Activated CD4-positive, alpha-beta memory T cell treated with anti-CD3 and anti-CD28 coated beads for 36 hours (primary cell): ENCODE data around the gene JUNB. TPM values are rescaled to one million over a fixed set of nuclear protein-coding genes. Genes with fewer than 3 reads are reported as not detected.
A peak's percentile ranks its signal among the peaks of the same experiment; 100 is the strongest.

ENCODE experiments used
- CTCF ChIA-PET: fragments of 350-600 bp; sonication (Branson Sonifier 250); formaldehyde crosslinking; loops from one replicate; lab custom pipeline; 2021; ENCODE audit warnings: antibody characterized with exemption, inconsistent platforms; lab: Charles Lee
- POLR2A ChIA-PET: fragments of 350-600 bp; sonication (Branson Sonifier 250); formaldehyde crosslinking; loops from one replicate; lab custom pipeline; 2021; ENCODE audit warnings: antibody characterized with exemption; lab: Charles Lee
- DNase-seq: peaks from one replicate; pipeline ENCODE4 v3.0.0-alpha.2; 2020
- H3K27ac Mint-ChIP-seq: one replicate; pipeline ENCODE4 v1.8.0; 2021; ENCODE audit warnings: mixed read lengths
- H3K27me3 Mint-ChIP-seq: one replicate; pipeline ENCODE4 v1.8.0; 2021; ENCODE audit warnings: mixed read lengths
- H3K36me3 Mint-ChIP-seq: one replicate; pipeline ENCODE4 v1.8.0; 2021; ENCODE audit warnings: mixed read lengths
- H3K4me1 Mint-ChIP-seq: one replicate; pipeline ENCODE4 v1.8.0; 2021; ENCODE audit warnings: low read depth, mixed read lengths
- H3K4me3 Mint-ChIP-seq: one replicate; pipeline ENCODE4 v1.8.0; 2021; ENCODE audit warnings: mild to moderate bottlenecking, mixed read lengths
- H3K9me3 Mint-ChIP-seq: one replicate; pipeline ENCODE4 v1.8.0; 2021; ENCODE audit warnings: mixed read lengths
- intact Hi-C: fragments of 100-400 bp; cut with micrococcal nuclease; formaldehyde crosslinking; loops from one replicate; pipeline ENCODE4 v1.15.1; 2023
- total RNA-seq, 2 experiments: library from RNA; stranded (reverse); gene quantifications; one replicate each; pipeline ENCODE4 v1.2.3, GENCODE V29; 2021

The JUNB gene
- total RNA-seq, 2 experiments from 2014 or later, result 409 to 411 TPM

DNA sequence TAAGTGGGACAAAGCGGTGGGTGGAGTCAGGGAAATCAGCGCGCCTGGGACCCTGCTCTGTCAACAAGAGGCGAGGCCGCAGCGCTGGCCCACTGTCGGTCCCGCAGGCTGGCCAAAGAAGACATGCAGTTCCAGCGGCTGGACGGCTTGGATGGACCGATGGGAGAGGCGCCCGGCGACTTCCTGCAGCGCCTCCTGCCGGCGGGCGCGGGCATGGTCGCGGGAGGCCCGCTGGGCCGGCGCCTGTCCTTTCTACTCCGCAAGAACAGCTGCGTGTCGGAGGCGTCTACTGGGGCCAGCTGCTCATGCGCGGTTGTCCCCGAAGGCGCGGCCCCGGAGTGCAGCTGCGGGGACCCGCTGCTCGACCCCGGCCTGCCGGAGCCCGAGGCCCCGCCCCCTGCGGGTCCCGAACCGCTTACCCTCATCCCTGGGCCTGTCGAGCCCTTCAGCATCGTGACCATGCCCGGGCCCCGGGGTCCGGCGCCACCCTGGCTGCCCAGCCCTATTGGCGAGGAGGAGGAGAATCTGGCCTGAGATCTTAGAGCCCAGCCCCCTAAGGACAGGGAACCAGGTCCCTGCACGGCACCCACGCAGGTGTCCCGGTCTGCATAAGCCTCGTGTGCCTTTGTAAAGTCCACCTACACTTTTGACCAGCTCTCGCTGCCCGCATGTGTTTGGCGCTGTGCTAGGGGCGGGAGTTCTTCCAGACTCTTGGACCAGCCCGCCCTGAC is 33.6 kb upstream of the JUNB start:
- H3K27ac Mint-ChIP-seq, result no peak overlapping the region
- H3K4me1 Mint-ChIP-seq, result peaks cover 4% of the 10 kb centered on the region
- peak overlapping the region; percentile 48 for H3K4me3 Mint-ChIP-seq
- ChIA-PET CTCF (interaction anchor here (0.5 to 15.7 kb wide), 36 partner anchors 11 to 208 kb away, joined by 3 to 636 read pairs (median 5); partner anchors contain the start of genes DHPS, FBXW9, GCDH and GET3), POLR2A (interaction anchor here (1.3 to 1.4 kb wide), 2 partner anchors 24 to 39 kb away, joined by 3 to 5 read pairs; no protein-coding TSS in a partner anchor)
- peak; percentile 78 for DNase-seq
- H3K36me3 Mint-ChIP-seq, result no peaks in the 10 kb centered on the region
- peaks cover 11% of the 10 kb centered on the region for H3K27me3 Mint-ChIP-seq
- no peaks in the 10 kb centered on the region for H3K9me3 Mint-ChIP-seq
- intact Hi-C loops, result loop anchor here (1.0 kb wide), 2 partner anchors 40 to 81 kb away; no protein-coding TSS in a partner anchor

DNA sequence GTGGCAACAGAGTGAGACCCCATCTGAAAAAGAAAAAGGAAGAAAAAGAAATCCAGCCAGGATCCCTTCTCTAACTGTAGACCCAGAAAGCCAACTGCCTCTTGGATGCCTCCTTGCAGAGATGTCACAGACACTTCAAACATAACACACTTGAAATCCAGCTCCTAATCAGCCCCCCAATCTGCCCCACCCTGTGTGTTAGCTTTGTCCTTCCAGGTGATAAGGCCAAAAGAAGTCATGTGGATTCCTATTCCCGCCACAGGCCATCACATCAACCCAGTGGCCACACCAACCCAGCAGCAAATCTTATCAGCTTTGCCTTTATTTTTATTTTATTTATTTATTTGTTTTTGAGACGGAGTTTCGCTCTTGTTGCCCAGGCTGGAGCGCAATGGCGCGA is 31.6 kb upstream of the JUNB start:
- intact Hi-C loops, result loop anchor here (1.0 kb wide), 1 partner anchor 37 kb away; no protein-coding TSS in a partner anchor
- peaks cover 10% of the 10 kb centered on the region for H3K27me3 Mint-ChIP-seq
- peaks cover 2% of the 10 kb centered on the region for H3K36me3 Mint-ChIP-seq
- H3K9me3 Mint-ChIP-seq, result no peaks in the 10 kb centered on the region
- DNase-seq, result no peak
- no peak overlapping the region for H3K27ac Mint-ChIP-seq
- POLR2A ChIA-PET, result interaction anchor here (1.7 kb wide), 1 partner anchor 36 kb away, joined by 8 read pairs; no protein-coding TSS in a partner anchor
- no peak overlapping the region for H3K4me3 Mint-ChIP-seq
- CTCF ChIA-PET, result interaction anchor here (0.7 to 15.7 kb wide), 28 partner anchors 8 to 206 kb away, joined by 3 to 636 read pairs (median 6); partner anchors contain the start of genes BEST2, FARSA, FBXW9 and GET3
- H3K4me1 Mint-ChIP-seq, result peaks cover 4% of the 10 kb centered on the region

DNA sequence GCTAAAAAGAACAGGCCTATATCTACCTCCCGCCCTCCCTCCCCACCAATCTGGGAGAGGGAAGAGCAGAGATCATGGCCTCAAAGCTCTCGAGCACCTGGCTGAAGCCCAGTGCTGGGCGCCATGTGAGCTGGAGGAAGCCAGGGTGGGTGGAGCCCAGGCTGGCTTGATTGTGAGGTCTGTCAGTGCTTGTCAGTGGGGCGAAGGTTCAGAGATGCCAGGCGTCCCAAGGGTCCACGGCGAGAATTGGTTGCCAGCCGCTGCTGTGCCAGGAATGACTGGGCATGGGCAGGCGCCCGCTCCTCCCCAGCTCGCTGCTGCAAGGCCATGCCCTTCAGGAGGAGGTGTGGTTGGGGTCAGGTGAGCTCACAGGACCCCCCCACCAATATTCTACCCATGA is 28.2 kb upstream of the JUNB start:
- no peak for DNase-seq
- POLR2A ChIA-PET, result no interaction called here
- Mint-ChIP-seq H3K4me3 (no peak overlapping the region), H3K4me1 (peaks cover 5% of the 10 kb centered on the region), H3K36me3 (peaks cover 2% of the 10 kb centered on the region), H3K27ac (no peak overlapping the region), H3K9me3 (no peaks in the 10 kb centered on the region), H3K27me3 (peaks cover under 1% of the 10 kb centered on the region)
- CTCF ChIA-PET, result interaction anchor here (0.5 to 15.7 kb wide), 9 partner anchors 11 to 86 kb away, joined by 3 to 636 read pairs (median 5); partner anchors contain the start of genes JUNB, PRDX2, RNASEH2A and RTBDN
- intact Hi-C loops, result no loop called here

DNA sequence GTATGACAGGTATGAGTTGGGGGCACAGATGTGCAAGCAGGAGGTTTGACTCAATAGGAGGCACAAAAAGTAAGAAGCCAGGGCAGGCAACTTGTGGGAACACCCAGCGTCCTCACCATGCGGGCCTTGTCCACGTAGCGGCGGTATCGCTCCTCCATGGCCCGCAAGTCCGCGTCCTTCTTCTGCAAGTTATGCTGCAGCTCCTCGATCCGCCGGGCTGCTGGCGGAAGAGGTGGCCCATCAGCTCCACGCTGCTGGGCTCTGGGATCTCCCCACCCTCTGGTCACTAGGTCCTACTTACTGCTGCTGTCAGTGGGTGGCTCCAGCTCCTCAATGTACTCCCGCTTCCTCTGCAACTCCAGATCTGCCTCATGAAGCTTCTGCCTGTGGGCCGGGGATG is 26.6 kb upstream of the JUNB start:
- DNase-seq, result no peak
- Mint-ChIP-seq H3K27me3 (no peaks in the 10 kb centered on the region), H3K9me3 (no peaks in the 10 kb centered on the region), H3K27ac (no peak overlapping the region), H3K4me1 (peaks cover 9% of the 10 kb centered on the region), H3K36me3 (peaks cover 2% of the 10 kb centered on the region), H3K4me3 (no peak overlapping the region)
- intact Hi-C loops, result no loop called here
- CTCF ChIA-PET, result interaction anchor here (0.6 to 15.7 kb wide), 15 partner anchors 9 to 340 kb away, joined by 3 to 636 read pairs (median 5); partner anchors contain the start of genes GET3, JUNB, PRDX2 and RNASEH2A
- POLR2A ChIA-PET, result interaction anchor here (3.1 kb wide), 1 partner anchor 28 kb away, joined by 21 read pairs; the partner anchor contains the start of gene JUNB

DNA sequence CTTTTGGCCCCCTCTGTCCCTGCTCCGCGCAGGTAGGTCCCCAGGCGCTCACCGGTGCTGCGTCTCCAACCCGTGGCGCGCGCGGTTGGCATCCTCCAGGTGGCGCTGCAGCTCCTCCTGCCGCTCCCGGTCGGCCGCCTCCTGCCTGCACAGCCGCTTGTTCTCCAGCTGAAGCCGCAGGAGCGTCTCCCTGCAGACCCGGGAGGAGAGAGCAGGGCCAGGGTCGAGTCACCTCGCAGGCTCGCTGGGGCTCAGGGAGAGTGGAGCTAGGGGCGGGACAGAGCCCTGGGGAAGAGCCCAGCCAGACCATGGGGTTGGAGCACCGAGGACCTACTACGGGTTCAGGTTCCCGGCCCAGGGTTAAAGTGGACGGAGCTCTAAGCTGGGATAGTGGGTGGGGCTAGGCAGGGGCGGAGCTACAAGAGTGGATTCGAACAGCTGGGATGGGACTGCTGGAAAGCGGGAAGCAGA is 25.2 kb upstream of the JUNB start:
- Mint-ChIP-seq H3K27ac (no peak overlapping the region), H3K4me1 (peaks cover 12% of the 10 kb centered on the region), H3K36me3 (peaks cover 2% of the 10 kb centered on the region), H3K27me3 (no peaks in the 10 kb centered on the region), H3K9me3 (no peaks in the 10 kb centered on the region), H3K4me3 (peak overlapping the region; percentile 43)
- peak; percentile 91 for DNase-seq
- POLR2A ChIA-PET, result interaction anchor here (1.2 to 3.1 kb wide), 5 partner anchors 12 to 81 kb away, joined by 3 to 21 read pairs (median 3); partner anchors contain the start of genes JUNB and THSD8
- intact Hi-C loops, result loop anchor here (1.0 to 2.0 kb wide), 2 partner anchors 30 to 81 kb away; no protein-coding TSS in a partner anchor
- CTCF ChIA-PET, result interaction anchor here (0.7 to 15.7 kb wide), 32 partner anchors 7 to 199 kb away, joined by 3 to 636 read pairs (median 5); partner anchors contain the start of genes GCDH, HOOK2, JUNB and MAST1

DNA sequence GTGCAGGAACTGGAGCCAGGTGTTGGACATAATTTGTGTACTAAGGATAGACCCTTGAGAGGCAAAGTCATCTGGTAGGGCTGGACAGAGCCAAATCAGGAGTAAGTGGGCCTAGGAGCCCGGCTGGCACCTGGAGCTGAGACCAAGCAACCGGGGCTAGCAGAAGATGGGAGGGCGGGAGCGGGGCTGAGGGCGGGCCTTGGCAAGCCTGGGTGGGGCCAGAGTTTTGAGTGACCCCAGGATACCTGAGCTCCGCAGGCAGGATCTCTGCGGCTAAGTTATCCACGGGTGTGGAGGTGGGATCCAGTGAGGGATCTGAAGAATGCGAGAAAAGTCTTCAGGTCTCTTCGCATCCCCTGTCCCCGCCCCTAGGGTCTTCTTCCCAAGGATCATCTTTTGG is 24.1 kb upstream of the JUNB start:
- peaks cover 12% of the 10 kb centered on the region for H3K4me1 Mint-ChIP-seq

DNA sequence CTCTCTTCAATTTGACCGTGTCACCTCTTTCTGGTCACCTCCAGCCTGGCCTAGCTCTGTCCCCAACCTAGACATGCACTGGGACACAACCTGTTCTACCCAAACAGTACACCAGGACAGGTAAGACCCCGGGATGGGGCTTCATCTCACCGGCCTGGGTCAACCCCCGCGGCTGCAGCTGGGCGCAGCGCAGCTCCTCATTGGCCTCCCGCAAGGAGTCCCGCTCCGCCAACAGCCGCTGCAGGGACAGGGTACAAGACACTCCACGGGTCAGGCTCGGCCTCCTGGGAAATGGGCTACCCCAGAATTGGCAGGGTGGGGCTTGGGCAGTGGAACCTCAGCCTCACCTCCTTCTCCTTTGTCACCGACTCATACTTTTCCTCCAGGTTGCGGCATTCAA is 23.6 kb upstream of the JUNB start:
- no peaks in the 10 kb centered on the region for H3K9me3 Mint-ChIP-seq

More for the DNA sequence above, 24.1 kb upstream of the JUNB start:
- no peaks in the 10 kb centered on the region for H3K27me3 Mint-ChIP-seq
- intact Hi-C loops, result loop anchor here (2.0 kb wide), 1 partner anchor 80 kb away; no protein-coding TSS in a partner anchor
- H3K9me3 Mint-ChIP-seq, result no peaks in the 10 kb centered on the region
- CTCF ChIA-PET, result interaction anchor here (2.3 to 15.7 kb wide), 6 partner anchors 8 to 82 kb away, joined by 9 to 636 read pairs (median 78); partner anchors contain the start of genes JUNB, MAST1, PRDX2 and RNASEH2A
- POLR2A ChIA-PET, result interaction anchor here (3.1 kb wide), 1 partner anchor 26 kb away, joined by 21 read pairs; the partner anchor contains the start of gene JUNB
- H3K4me3 Mint-ChIP-seq, result no peak overlapping the region
- no peak overlapping the region for H3K27ac Mint-ChIP-seq
- no peak for DNase-seq
- H3K36me3 Mint-ChIP-seq, result peaks cover 2% of the 10 kb centered on the region

DNA sequence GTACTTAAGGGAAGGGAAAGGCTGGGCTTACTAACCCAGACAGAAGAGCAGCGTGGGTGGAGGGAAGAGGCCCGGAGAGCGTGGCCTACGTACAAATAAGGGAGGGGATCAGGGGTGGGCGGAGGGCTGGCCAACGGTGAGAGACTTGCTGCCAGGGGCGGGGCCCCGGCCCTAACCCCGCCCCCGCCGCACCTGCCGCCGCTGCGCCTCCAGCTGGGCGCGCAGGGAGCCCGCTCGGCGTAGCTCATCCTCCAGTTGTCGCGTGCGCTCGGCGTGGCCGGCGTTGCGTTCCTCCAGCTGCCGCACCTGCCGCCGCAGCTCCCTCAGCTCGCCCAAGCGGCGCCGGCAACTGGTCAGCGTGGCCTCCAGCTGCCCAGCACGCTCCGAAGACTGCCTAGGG is 21.6 kb upstream of the JUNB start:
- H3K27ac Mint-ChIP-seq, result no peak overlapping the region
- H3K36me3 Mint-ChIP-seq, result no peaks in the 10 kb centered on the region
- no peak overlapping the region for H3K4me3 Mint-ChIP-seq
- POLR2A ChIA-PET, result interaction anchor here (1.2 to 2.8 kb wide), 3 partner anchors 9 to 27 kb away, joined by 3 to 17 read pairs (median 3); partner anchors contain the start of gene JUNB
- CTCF ChIA-PET, result interaction anchor here (0.6 to 15.7 kb wide), 6 partner anchors 9 to 101 kb away, joined by 3 to 636 read pairs (median 6); partner anchors contain the start of genes JUNB, PRDX2, RNASEH2A and THSD8
- H3K27me3 Mint-ChIP-seq, result no peaks in the 10 kb centered on the region
- intact Hi-C loops, result no loop called here
- H3K4me1 Mint-ChIP-seq, result peaks cover 18% of the 10 kb centered on the region
- no peaks in the 10 kb centered on the region for H3K9me3 Mint-ChIP-seq
- DNase-seq, result peak; percentile 84

More for the DNA sequence above, 23.6 kb upstream of the JUNB start:
- DNase-seq, result no peak
- POLR2A ChIA-PET, result interaction anchor here (0.7 kb wide), 1 partner anchor 28 kb away, joined by 5 read pairs; no protein-coding TSS in a partner anchor
- intact Hi-C loops, result loop anchor here (2.0 kb wide), 1 partner anchor 79 kb away; no protein-coding TSS in a partner anchor
- Mint-ChIP-seq H3K36me3 (peaks cover 2% of the 10 kb centered on the region), H3K4me3 (no peak overlapping the region), H3K27ac (no peak overlapping the region), H3K27me3 (no peaks in the 10 kb centered on the region), H3K4me1 (peaks cover 12% of the 10 kb centered on the region)
- CTCF ChIA-PET, result interaction anchor here (2.4 to 15.7 kb wide), 5 partner anchors 9 to 82 kb away, joined by 17 to 636 read pairs (median 110); partner anchors contain the start of genes JUNB, MAST1, PRDX2 and RNASEH2A

DNA sequence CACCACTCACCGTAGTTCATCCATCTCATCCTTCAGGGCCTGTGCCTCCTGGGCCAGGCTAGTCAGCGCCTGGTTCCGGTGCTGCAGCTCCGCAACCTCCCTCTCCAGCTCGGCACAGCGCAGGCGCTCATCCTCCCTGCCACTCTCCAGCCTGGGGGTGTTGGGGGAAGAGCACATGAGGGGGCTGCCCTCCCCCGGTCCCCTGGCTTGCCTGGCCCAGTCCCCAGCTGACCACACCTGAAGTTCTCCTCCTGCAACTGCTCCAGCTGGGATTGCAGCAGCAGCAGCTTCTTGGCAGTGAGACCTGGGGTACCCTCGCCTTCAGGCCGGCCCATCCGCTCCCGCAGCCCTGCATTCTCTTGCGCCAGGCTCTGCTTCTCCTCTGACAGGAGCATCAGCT is 20.4 kb upstream of the JUNB start:
- Mint-ChIP-seq H3K27me3 (no peaks in the 10 kb centered on the region), H3K9me3 (no peaks in the 10 kb centered on the region), H3K4me3 (no peak overlapping the region), H3K36me3 (no peaks in the 10 kb centered on the region), H3K27ac (no peak overlapping the region), H3K4me1 (peaks cover 21% of the 10 kb centered on the region)
- POLR2A ChIA-PET, result interaction anchor here (0.8 to 2.8 kb wide), 2 partner anchors 21 to 28 kb away, joined by 3 to 17 read pairs; partner anchors contain the start of gene JUNB
- no peak for DNase-seq
- intact Hi-C loops, result no loop called here
- CTCF ChIA-PET, result interaction anchor here (10.4 to 15.7 kb wide), 2 partner anchors 12 to 28 kb away, joined by 110 to 636 read pairs; partner anchors contain the start of genes JUNB, PRDX2, RNASEH2A and THSD8

DNA sequence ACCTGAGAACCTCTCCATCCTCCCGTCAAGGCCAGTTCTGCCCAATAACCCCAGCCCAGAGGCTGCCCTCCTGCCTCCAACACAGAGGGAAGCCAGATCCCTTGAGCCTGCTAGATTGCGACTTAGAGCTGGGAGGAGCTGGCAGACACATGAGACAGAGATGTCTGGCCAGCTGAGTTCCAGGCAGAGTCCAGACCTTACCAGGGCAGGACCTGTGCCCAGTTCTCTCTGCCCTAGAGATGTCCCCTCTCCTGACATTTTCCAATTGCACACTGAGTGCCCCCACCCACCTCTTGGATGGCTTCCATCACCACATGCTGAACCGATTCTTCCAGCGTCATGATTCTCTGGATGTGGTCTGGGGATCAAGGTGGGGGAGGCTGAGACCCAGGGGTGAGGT is 19.0 kb upstream of the JUNB start:
- Mint-ChIP-seq H3K4me1 (peaks cover 23% of the 10 kb centered on the region), H3K36me3 (no peaks in the 10 kb centered on the region), H3K4me3 (peak overlapping the region; percentile 20), H3K27ac (no peak overlapping the region), H3K27me3 (no peaks in the 10 kb centered on the region), H3K9me3 (no peaks in the 10 kb centered on the region)
- ChIA-PET CTCF (interaction anchor here (1.3 to 10.4 kb wide), 5 partner anchors 13 to 76 kb away, joined by 3 to 372 read pairs (median 5); partner anchors contain the start of genes JUNB, PRDX2 and THSD8), POLR2A (interaction anchor here (0.7 kb wide), 1 partner anchor 24 kb away, joined by 3 read pairs; no protein-coding TSS in a partner anchor)
- DNase-seq, result no peak
- intact Hi-C loops, result no loop called here

DNA sequence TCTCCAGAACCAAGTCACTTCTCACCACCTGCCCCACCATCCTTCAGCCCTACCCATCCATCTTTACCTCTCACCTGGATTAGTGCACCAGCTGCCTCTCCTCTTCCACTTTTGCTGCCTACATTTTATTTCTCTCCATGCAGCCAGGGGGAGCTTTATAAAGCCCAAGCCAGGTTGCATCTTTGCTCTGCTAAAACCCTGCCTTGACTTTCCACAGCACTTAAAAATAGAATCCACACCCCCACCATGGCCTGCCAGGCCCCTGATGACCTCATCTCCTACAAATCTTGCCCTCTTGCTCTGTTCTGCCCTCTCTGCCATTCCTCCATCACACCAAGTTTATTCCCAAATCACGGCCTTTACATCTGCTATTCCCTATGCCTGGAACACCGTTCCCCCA is 17.7 kb upstream of the JUNB start:
- DNase-seq, result no peak
- no peak overlapping the region for H3K4me3 Mint-ChIP-seq
- CTCF ChIA-PET, result interaction anchor here (1.2 to 10.4 kb wide), 6 partner anchors 9 to 75 kb away, joined by 3 to 372 read pairs (median 5); partner anchors contain the start of genes JUNB, PRDX2 and THSD8
- no peaks in the 10 kb centered on the region for H3K36me3 Mint-ChIP-seq
- intact Hi-C loops, result no loop called here
- peaks cover 29% of the 10 kb centered on the region for H3K4me1 Mint-ChIP-seq
- POLR2A ChIA-PET, result interaction anchor here (1.1 kb wide), 1 partner anchor 19 kb away, joined by 3 read pairs; no protein-coding TSS in a partner anchor
- H3K9me3 Mint-ChIP-seq, result no peaks in the 10 kb centered on the region
- H3K27me3 Mint-ChIP-seq, result no peaks in the 10 kb centered on the region
- no peak overlapping the region for H3K27ac Mint-ChIP-seq
